Measurements from ENCODE around the gene MAPK8IP1. TPM values are rescaled to one million over a fixed set of nuclear protein-coding genes. Genes with fewer than 3 reads are reported as not detected.
"Not testable (repeated sequence)": the region's sequence is repeated elsewhere in the genome, so short reads cannot be mapped to it uniquely, and the experiment has no call there.

Gene MAPK8IP1
- total RNA-seq, 1 experiment from 2014 or later, result 14.3 TPM

GRCh38 chr11:45900175-45900800 lies 14.8 kb downstream of the MAPK8IP1 start:
- DNase-seq (ENCODE audit: low read depth, low spot score); in situ Hi-C loops (cut with HindIII; ENCODE audit: low pct_unique_long_range_greater_than_20kb, low sequenced_read_pairs): not testable (repeated sequence)

- DNase-seq (ENCODE audit: low read depth, low spot score), result no peak
- in situ Hi-C loops (cut with HindIII; ENCODE audit: low pct_unique_long_range_greater_than_20kb, low sequenced_read_pairs), result no loop called here
These were observed 15.6 kb downstream of the MAPK8IP1 start for GRCh38 chr11:45900916-45901617.

GRCh38 chr11:45901626-45902025 lies 16.2 kb downstream of the MAPK8IP1 start:
- no peak for DNase-seq (ENCODE audit: low read depth, low spot score)
- in situ Hi-C loops (cut with HindIII; ENCODE audit: low pct_unique_long_range_greater_than_20kb, low sequenced_read_pairs), result no loop called here

GRCh38 chr11:45902452-45903380 lies 17.3 kb downstream of the MAPK8IP1 start:
- in situ Hi-C loops (cut with HindIII; ENCODE audit: low pct_unique_long_range_greater_than_20kb, low sequenced_read_pairs), result no loop called here

GRCh38 chr11:45904309-45904915 lies 19.0 kb downstream of the MAPK8IP1 start:
- no peak for DNase-seq (ENCODE audit: low read depth, low spot score)
- in situ Hi-C loops (cut with HindIII; ENCODE audit: low pct_unique_long_range_greater_than_20kb, low sequenced_read_pairs), result no loop called here

More at GRCh38 chr11:45902452-45903380, 17.3 kb downstream of the MAPK8IP1 start:
- DNase-seq (ENCODE audit: low read depth, low spot score), result no peak

GRCh38 chr11:45905095-45905494 lies 19.6 kb downstream of the MAPK8IP1 start:
- no peak for DNase-seq (ENCODE audit: low read depth, low spot score)
- in situ Hi-C loops (cut with HindIII; ENCODE audit: low pct_unique_long_range_greater_than_20kb, low sequenced_read_pairs), result no loop called here

GRCh38 chr11:45905576-45905975 lies 20.1 kb downstream of the MAPK8IP1 start:
- in situ Hi-C loops (cut with HindIII; ENCODE audit: low pct_unique_long_range_greater_than_20kb, low sequenced_read_pairs); DNase-seq (ENCODE audit: low read depth, low spot score): not testable (repeated sequence)

- DNase-seq (ENCODE audit: low read depth, low spot score), result no peak
- in situ Hi-C loops (cut with HindIII; ENCODE audit: low pct_unique_long_range_greater_than_20kb, low sequenced_read_pairs), result no loop called here
These were observed 20.7 kb downstream of the MAPK8IP1 start for GRCh38 chr11:45906096-45906682.

GRCh38 chr11:45906965-45907611 lies 21.6 kb downstream of the MAPK8IP1 start, which contains the start of gene FREY1:
Gene FREY1 (minus strand): TSS chr11:45907271. CDS start chr11:45907245, 26 bp downstream.
- in situ Hi-C loops (cut with HindIII; ENCODE audit: low pct_unique_long_range_greater_than_20kb, low sequenced_read_pairs), result no loop called here
- DNase-seq (ENCODE audit: low read depth, low spot score), result no peak

GRCh38 chr11:45907911-45908370 lies 22.5 kb downstream of the MAPK8IP1 start:
- DNase-seq (ENCODE audit: low read depth, low spot score), result no peak
- in situ Hi-C loops (cut with HindIII; ENCODE audit: low pct_unique_long_range_greater_than_20kb, low sequenced_read_pairs), result no loop called here

GRCh38 chr11:45909594-45910475 lies 24.4 kb downstream of the MAPK8IP1 start:
- no peak for DNase-seq (ENCODE audit: low read depth, low spot score)
- in situ Hi-C loops (cut with HindIII; ENCODE audit: low pct_unique_long_range_greater_than_20kb, low sequenced_read_pairs), result no loop called here

GRCh38 chr11:45910623-45911022 lies 25.2 kb downstream of the MAPK8IP1 start:
- DNase-seq (ENCODE audit: low read depth, low spot score), result no peak
- in situ Hi-C loops (cut with HindIII; ENCODE audit: low pct_unique_long_range_greater_than_20kb, low sequenced_read_pairs), result no loop called here

GRCh38 chr11:45913514-45913913 lies 28.1 kb downstream of the MAPK8IP1 start:
- DNase-seq (ENCODE audit: low read depth, low spot score), result no peak
- in situ Hi-C loops (cut with HindIII; ENCODE audit: low pct_unique_long_range_greater_than_20kb, low sequenced_read_pairs), result no loop called here

GRCh38 chr11:45913942-45914635 lies 28.6 kb downstream of the MAPK8IP1 start:
- DNase-seq (ENCODE audit: low read depth, low spot score), result no peak
- in situ Hi-C loops (cut with HindIII; ENCODE audit: low pct_unique_long_range_greater_than_20kb, low sequenced_read_pairs), result no loop called here

GRCh38 chr11:45915446-45915845 lies 30.0 kb downstream of the MAPK8IP1 start:
- in situ Hi-C loops (cut with HindIII; ENCODE audit: low pct_unique_long_range_greater_than_20kb, low sequenced_read_pairs), result no loop called here
- no peak for DNase-seq (ENCODE audit: low read depth, low spot score)

- in situ Hi-C loops (cut with HindIII; ENCODE audit: low pct_unique_long_range_greater_than_20kb, low sequenced_read_pairs), result no loop called here
- no peak for DNase-seq (ENCODE audit: low read depth, low spot score)
These were observed 31.8 kb downstream of the MAPK8IP1 start for GRCh38 chr11:45917286-45917622.

All from SK-MEL-5 (cell line).